GM10266 (cell line): ENCODE results near the gene SCN8A.
"Not testable (repeated sequence)": the region's sequence is repeated elsewhere in the genome, so short reads cannot be mapped to it uniquely, and the experiment has no call there.

Experiments used
- DNase-seq: peaks from one replicate; pipeline ENCODE4 v3.0.0; 2012; ENCODE audit errors: extremely low spot score
- TF ChIP-seq, protein P1 (sequence below): IDR thresholded peaks from 2 replicates; pipeline ENCODE4 v1.5.1; 2012; ENCODE audit warnings: mild to moderate bottlenecking, low read depth; ENCODE audit not compliant: control insufficient read depth, insufficient read depth; ENCODE audit errors: missing control alignments

The SCN8A gene

DNA sequence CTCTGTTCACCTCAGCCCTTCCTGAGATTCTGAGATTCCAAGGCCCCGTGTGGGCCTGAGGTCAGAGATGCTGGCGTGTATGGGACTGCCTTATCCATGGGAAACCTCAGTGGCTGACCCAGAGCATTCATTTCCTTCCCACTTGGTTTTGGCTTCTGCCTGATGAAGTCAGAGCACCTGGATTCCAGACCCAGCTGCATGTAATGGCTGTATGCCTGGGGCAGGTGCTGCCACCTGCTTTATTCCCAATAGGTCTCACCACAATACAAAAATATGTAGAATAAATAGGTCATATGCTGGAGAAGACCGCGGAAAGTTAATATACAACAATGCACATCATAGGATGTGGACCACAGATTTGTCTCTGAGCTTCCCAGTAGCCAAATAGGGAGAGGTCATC, 231.9 kb downstream of the SCN8A start:
- TF ChIP-seq, protein P1, sequence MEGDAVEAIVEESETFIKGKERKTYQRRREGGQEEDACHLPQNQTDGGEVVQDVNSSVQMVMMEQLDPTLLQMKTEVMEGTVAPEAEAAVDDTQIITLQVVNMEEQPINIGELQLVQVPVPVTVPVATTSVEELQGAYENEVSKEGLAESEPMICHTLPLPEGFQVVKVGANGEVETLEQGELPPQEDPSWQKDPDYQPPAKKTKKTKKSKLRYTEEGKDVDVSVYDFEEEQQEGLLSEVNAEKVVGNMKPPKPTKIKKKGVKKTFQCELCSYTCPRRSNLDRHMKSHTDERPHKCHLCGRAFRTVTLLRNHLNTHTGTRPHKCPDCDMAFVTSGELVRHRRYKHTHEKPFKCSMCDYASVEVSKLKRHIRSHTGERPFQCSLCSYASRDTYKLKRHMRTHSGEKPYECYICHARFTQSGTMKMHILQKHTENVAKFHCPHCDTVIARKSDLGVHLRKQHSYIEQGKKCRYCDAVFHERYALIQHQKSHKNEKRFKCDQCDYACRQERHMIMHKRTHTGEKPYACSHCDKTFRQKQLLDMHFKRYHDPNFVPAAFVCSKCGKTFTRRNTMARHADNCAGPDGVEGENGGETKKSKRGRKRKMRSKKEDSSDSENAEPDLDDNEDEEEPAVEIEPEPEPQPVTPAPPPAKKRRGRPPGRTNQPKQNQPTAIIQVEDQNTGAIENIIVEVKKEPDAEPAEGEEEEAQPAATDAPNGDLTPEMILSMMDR = no peak
- DNase-seq = no peak

DNA sequence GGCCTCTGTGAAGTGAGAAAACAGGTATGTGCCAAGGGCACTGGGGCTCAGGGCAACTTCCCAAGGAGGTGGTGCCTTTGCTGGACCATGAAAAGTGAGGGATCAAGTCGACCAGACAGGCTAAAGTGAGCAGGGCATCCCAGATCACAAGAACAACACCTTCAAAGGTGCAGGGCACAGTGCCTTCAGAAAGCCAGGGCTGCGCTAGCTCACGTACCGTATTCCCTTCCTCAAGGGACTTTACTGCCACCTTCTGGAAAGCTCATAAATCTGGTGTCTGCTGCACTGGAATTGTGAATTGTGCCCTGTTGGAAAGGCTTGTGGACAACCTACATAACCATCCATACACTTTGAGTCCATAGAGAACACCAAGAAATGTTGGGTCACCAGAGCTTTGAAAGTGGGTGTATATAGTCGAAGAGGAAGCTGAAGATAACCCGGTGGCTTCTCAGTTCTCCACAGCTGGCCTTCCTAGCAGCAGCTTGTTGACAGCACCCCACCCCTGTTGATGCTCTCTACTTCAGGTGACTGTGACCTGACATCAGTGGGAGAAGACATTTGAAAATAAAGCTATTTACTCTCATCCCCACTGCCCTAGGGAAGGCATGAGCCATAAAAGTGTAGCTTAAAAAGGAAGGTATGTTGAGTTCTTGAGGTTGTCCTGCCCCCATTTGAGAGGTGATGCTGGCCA, 233.0 kb downstream of the SCN8A start:
- DNase-seq = no peak
- TF ChIP-seq, protein P1 = peak; percentile 34

DNA sequence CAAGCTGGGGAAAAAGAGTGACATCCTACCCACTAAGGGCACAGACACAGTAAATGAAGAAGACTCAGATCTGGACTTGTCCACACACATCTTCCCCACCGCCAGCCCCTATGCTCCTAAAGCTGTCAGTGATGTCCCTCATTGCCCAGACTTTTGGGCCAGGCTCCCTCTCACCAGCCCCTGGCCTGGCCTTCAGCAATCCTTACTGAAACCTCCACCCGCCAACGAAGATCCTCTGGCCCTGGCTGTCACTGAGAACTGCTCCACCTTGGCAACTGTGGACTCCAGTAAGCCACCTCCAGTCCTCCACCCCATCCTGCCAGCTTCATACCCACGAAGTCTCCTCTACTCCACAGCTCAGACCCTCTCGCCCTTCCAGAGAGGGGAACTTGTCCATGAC, 234.2 kb downstream of the SCN8A start:
- no peak for DNase-seq
- TF ChIP-seq, protein P1 = no peak

DNA sequence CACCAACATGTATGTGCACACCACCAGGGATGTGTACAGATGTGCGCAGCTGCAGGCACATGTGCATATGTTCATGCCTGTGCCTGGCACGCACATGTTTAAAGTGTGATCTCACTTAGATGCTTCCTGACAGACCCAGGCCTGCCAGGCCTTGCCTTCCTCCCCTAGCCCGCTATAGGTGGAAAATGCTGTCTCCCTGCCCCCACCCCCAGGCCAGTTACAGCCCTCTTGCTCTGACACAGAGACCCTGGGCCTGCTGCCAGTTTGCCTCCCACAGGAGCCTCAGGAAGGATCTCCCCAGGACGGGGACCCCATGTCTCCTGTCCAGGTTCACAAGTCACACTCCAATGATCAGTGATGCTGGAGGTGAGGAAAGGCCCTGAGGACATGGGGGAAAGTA, 235.8 kb downstream of the SCN8A start:
- no peak for DNase-seq
- TF ChIP-seq, protein P1 = no peak

DNA sequence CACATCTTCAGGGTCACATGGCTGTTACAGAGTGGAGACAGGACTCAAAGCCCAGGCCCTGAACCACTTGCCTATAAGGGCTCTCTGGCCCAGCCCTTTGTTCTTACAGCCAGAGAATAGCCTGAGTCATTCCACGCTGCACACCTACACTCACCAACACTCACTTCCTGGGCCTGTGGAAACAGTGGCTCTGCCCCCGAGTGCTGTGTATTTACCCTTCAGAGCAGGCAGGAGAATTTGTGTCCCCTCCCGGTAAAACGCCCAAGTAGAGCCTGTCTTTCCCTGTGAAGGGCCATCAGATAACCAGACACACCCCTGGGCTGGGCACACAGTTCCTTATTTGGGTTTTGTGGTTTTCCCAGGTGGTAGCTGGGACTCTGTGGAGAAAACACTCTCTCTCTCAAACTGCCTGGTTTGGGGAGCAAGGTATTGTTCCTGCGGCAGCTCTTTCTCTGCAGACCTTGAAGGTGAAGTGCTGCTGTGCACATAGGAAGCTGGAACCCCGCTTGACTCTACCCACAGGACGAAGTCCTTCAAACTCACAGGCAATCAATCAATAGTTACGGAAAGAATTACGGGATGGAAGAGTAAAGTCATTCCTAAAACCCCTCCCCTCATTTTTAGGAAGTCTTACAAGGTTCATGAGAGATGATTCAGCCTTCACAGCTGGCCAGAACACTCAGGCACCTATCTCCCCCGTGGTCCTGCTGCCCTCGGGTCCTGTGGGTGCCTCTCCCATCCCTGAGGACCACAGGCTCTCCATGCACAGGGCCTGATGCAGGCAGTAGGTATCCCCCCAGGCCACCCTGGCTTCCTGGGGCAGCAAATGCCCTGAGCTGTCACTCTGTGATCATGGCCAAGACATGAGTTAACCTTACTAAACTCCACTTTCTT, 237.1 kb downstream of the SCN8A start:
- DNase-seq = no peak
- TF ChIP-seq, protein P1 = no peak

DNA sequence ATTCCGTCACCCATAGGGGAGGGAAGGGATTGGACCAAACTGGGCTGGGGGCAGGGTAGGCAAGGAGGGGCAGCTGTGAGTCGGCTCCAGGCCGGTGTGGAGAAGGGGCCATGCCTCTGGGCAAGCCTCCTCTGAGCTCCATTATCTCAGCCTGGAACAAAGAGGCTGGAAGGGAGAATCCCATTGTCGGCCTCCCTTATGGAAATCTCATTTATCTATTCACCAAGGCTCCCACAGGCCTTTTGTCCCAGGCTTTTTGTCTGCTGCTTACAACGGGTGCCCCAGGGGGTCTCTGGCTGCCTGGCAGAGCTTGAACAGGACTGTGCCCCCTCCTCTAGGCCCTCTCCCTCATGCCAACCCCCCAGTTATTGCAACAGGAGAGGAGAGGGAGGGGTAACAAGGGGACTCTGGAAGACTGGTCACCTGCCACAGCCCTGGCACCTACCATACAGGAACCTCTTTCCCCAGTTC, 238.0 kb downstream of the SCN8A start:
- TF ChIP-seq, protein P1 = no peak
- DNase-seq = no peak

DNA sequence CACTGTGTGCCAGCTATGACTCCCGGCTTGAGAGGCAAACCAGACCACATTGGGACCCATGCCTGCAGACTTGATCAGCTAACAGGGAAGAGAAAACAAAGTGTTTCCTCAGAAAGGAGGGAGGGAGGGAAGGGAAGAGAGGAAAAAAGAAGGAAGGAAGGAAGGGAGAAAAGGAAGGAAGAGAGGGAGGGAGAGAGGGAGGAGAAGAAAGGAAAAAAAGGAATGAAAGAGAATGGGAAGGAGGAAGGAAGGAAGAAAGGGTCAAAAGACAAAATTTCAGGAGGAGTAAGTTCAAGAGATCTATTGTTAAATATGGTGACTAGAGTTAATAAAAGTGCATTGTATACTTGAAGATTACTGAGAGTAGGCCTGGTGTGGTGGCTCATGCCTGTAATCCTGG, 238.6 kb downstream of the SCN8A start:
- TF ChIP-seq, protein P1 = no peak
- no peak for DNase-seq

DNA sequence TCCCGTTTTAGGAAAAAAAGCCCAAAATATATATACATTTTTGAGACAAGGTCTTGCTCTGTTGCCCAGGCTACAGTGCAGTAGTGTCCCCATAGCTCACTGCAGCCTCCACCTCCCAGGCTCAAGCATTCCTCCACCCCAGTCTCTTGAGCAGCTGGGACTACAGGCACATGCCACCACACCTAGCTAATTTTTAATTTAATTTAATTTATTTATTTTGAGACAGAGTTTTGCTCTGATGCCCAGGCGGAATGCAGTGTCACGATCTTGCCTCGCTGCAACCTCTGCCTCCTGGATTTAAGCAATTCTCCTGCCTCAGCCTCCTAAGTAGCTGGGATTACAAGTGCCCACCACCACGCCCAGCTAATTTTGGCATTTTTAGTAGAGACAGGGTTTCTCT, 240.8 kb downstream of the SCN8A start:
- not testable (repeated sequence) for DNase-seq
